Mesenchymal stem cell (in vitro differentiated cells and primary cell): ENCODE measurements around the gene POFUT2.

Experiments used
- DNase-seq: peaks from one replicate; pipeline ENCODE4 v3.0.0-alpha.2; 2013
- H2AFZ ChIP-seq: one replicate; pipeline ENCODE4 v1.6.1; 2013; ENCODE audit warnings: low read depth, mild to moderate bottlenecking, control low read depth, inconsistent platforms, low read length, moderate library complexity
- H2AK5ac ChIP-seq: 2 replicates; pipeline ENCODE4 v1.6.1; 2013; ENCODE audit warnings: low read length, moderate library complexity, mild to moderate bottlenecking, inconsistent platforms; ENCODE audit not compliant: severe bottlenecking
- H2BK120ac ChIP-seq: one replicate; pipeline ENCODE4 v1.6.1; 2013; ENCODE audit warnings: low read depth, mild to moderate bottlenecking, inconsistent platforms, low read length, moderate library complexity
- H2BK12ac ChIP-seq, 2 experiments: one replicate each; pipeline ENCODE4 v1.6.1; 2013; ENCODE audit warnings: inconsistent platforms in 2 of 2, low read length in 2 of 2, mild to moderate bottlenecking in 2 of 2, moderate library complexity in 2 of 2, control low read depth in 1 of 2
- H2BK15ac ChIP-seq: one replicate; pipeline ENCODE4 v1.6.1; 2013; ENCODE audit warnings: mild to moderate bottlenecking, low read depth, inconsistent platforms; ENCODE audit not compliant: poor library complexity, severe bottlenecking
- H2BK5ac ChIP-seq: 2 replicates; pipeline ENCODE4 v1.6.1; 2013; ENCODE audit warnings: low read depth, mild to moderate bottlenecking, low read length, control low read depth, inconsistent platforms; ENCODE audit not compliant: poor library complexity, severe bottlenecking
- H3K14ac ChIP-seq, 2 experiments: one replicate each; pipeline ENCODE4 v1.6.1; 2013; ENCODE audit warnings: inconsistent platforms in 2 of 2, low read length in 2 of 2, control low read depth in 1 of 2, mild to moderate bottlenecking in 1 of 2, moderate library complexity in 1 of 2
- H3K18ac ChIP-seq, 2 experiments: one replicate each; pipeline ENCODE4 v1.6.1; 2013; ENCODE audit warnings: inconsistent platforms in 2 of 2, low read length in 2 of 2, control low read depth in 1 of 2, low read depth in 1 of 2, mild to moderate bottlenecking in 1 of 2
- H3K23ac ChIP-seq, 2 experiments: one replicate each; pipeline ENCODE4 v1.6.1; 2013; ENCODE audit warnings: inconsistent platforms in 2 of 2, low read length in 2 of 2, mild to moderate bottlenecking in 2 of 2, moderate library complexity in 2 of 2, control low read depth in 1 of 2
- H3K27ac ChIP-seq: 2 replicates; pipeline ENCODE4 v1.5.1; 2013; ENCODE audit warnings: mild to moderate bottlenecking, moderate library complexity, low read length, control low read depth, inconsistent platforms; ENCODE audit not compliant: poor library complexity, severe bottlenecking
- H3K27me3 ChIP-seq, 2 experiments: 2 replicates each; pipeline versions ENCODE4 v1.6.1 to v1.7.0; 2013; ENCODE audit warnings: low read length in 2 of 2, mild to moderate bottlenecking in 2 of 2, moderate library complexity in 2 of 2, control low read depth in 1 of 2, inconsistent platforms in 1 of 2; ENCODE audit not compliant: control insufficient read depth in 1 of 2, insufficient read depth in 1 of 2
- H3K36me3 ChIP-seq, 2 experiments: 2 replicates each; pipeline versions ENCODE4 v1.6.1 to v1.7.0; 2013; ENCODE audit warnings: low read length in 2 of 2, control low read depth in 1 of 2, inconsistent platforms in 1 of 2, low read depth in 1 of 2, mild to moderate bottlenecking in 1 of 2; ENCODE audit not compliant: insufficient read depth in 2 of 2, control insufficient read depth in 1 of 2
- H3K4ac ChIP-seq, 2 experiments: one replicate each; pipeline ENCODE4 v1.6.1; 2013; ENCODE audit warnings: inconsistent platforms in 2 of 2, low read length in 2 of 2, mild to moderate bottlenecking in 2 of 2, moderate library complexity in 2 of 2, control low read depth in 1 of 2, low read depth in 1 of 2
- H3K4me1 ChIP-seq: 2 replicates; pipeline ENCODE4 v1.6.1; 2013; ENCODE audit warnings: low read depth, low read length, control low read depth; ENCODE audit not compliant: control insufficient read depth, insufficient read depth
- H3K4me2 ChIP-seq: 2 replicates; pipeline ENCODE4 v1.6.1; 2013; ENCODE audit warnings: low read length, mild to moderate bottlenecking, inconsistent platforms; ENCODE audit not compliant: poor library complexity, severe bottlenecking
- H3K4me3 ChIP-seq, 2 experiments: 2 replicates each; pipeline versions ENCODE4 v1.5.1 to v1.7.0; 2013; ENCODE audit warnings: low read length in 2 of 2, mild to moderate bottlenecking in 2 of 2, control low read depth in 1 of 2, low read depth in 1 of 2; ENCODE audit not compliant: insufficient read depth in 1 of 2
- H3K79me1 ChIP-seq: replicated peaks from 2 replicates; pipeline ENCODE4 v1.6.1; 2013; ENCODE audit warnings: mild to moderate bottlenecking, control low read depth, low read length, inconsistent platforms; ENCODE audit not compliant: poor library complexity, severe bottlenecking
- H3K9ac ChIP-seq: 2 replicates; pipeline ENCODE4 v1.7.0; 2013; ENCODE audit warnings: mild to moderate bottlenecking, low read length, moderate library complexity
- H3K9me3 ChIP-seq: 2 replicates; pipeline ENCODE4 v1.7.0; 2013; ENCODE audit warnings: mild to moderate bottlenecking, low read length; ENCODE audit not compliant: control insufficient read depth
- H4K8ac ChIP-seq: one replicate; pipeline ENCODE4 v1.6.1; 2013; ENCODE audit warnings: inconsistent platforms, mild to moderate bottlenecking, low read length, moderate library complexity
- H4K91ac ChIP-seq: one replicate; pipeline ENCODE4 v1.6.1; 2013; ENCODE audit warnings: mild to moderate bottlenecking, low read length, inconsistent platforms
- WGBS: methylation state at CpG from one replicate; pipeline ENCODE4 v1.1.7; 2013; ENCODE audit warnings: mixed read lengths; 5-methylcytosine and 5-hydroxymethylcytosine counted together

The POFUT2 gene

DNA sequence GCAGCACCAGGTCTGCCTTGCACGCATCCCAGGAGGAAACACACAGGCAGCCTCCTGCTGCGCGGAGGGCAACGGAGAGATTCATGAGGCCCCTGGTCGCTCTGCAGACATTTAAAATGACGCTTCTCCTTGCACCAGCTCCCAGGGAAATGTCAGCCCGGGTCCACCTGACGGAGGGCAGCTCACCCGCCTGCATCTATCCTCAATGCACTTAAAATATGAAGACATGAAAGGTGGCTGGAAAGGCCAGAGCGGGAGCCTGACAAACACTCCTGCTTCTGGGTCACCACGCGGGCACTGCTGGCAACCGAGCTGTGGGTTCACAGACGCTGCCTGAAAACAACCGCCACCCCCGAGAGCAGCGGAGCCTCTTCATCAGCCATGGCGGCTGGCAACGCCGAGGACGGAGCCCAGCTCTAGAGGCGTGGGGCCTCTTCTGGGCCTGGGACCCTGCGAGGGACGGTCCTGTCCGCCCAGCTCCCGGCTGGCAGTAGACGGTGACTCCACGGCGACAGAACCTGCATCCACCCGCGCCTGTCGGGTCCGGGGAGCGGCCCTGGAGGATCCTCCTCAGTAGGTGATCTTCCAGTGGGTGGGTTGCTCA is 22.7 kb downstream of the POFUT2 start:
- Histone ChIP-seq H3K79me1 (peaks cover 24% of the 10 kb centered on the region), H2AFZ (no peak overlapping the region), H4K91ac (no peak overlapping the region), H2AK5ac (no peak overlapping the region), H3K4me2 (no peak overlapping the region), H2BK12ac (no peak overlapping the region), H3K4me3 (no peak overlapping the region), H2BK5ac (no peak overlapping the region), H3K36me3 (peaks cover 64 to 65% of the 10 kb centered on the region in 2 experiments), H2BK15ac (no peak overlapping the region), H4K8ac (no peak overlapping the region), H3K18ac (no peak overlapping the region), H3K9me3 (no peaks in the 10 kb centered on the region), H3K27me3 (peaks cover 0 to 2% of the 10 kb centered on the region in 2 experiments), H3K27ac (no peak overlapping the region), H2BK120ac (no peak overlapping the region), H3K23ac (no peak overlapping the region), H3K4me1 (peaks cover 8% of the 10 kb centered on the region), H3K14ac (no peak overlapping the region), H3K9ac (no peak overlapping the region), H3K4ac (no peak overlapping the region)
- 98% methylated on average over 34 of the region's 34 CpGs for WGBS
- no peak for DNase-seq

DNA sequence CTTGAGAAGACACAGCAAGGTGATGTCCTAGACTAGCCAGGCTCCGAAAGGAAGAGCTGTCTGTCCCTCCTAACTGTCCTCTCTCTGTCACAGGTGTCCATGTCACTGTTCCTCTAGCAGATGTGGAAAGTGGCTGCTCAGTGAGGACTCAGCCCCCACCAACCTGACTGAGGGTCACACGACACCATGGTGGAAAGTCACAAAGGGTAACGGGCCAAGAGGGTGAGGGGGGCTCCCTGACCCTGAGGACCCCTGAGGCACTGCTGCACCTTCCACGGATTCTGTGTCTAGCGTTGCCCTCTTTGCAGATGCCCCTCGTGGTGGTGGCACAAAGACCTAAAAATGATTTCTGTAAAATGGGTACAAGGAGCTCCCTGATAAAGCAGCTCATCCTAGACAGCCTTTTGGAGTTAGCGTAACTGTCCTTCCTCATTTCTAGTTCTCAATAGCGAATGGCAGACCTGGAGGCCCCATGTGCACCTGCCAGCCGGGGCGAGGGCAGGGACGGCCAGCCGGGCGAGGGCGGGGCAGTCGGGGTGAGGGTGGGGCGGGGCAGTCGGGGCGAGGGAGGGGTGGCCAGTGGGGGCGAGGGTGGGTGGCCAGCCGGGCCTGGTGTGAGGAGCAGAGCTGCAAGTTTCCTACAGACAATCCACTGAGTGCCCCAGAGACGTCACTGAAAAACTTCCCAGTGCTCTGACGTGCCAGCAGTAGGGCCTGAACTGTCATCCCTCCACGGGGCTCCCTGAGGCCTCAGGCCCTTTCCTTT is 23.4 kb downstream of the POFUT2 start:
- H3K9me3 ChIP-seq, result no peaks in the 10 kb centered on the region
- no peak overlapping the region for H4K8ac ChIP-seq
- peaks cover 58 to 60% of the 10 kb centered on the region in 2 experiments for H3K36me3 ChIP-seq
- H2AK5ac ChIP-seq, result no peak overlapping the region
- 99% methylated on average over 23 of the region's 23 CpGs for WGBS
- H3K79me1 ChIP-seq, result peaks cover 20% of the 10 kb centered on the region
- no peak overlapping the region for H3K4me3 ChIP-seq
- H2BK120ac ChIP-seq, result no peak overlapping the region
- H3K14ac ChIP-seq, result no peak overlapping the region
- H2AFZ ChIP-seq, result no peak overlapping the region
- H3K27ac ChIP-seq, result no peak overlapping the region
- no peak overlapping the region for H3K9ac ChIP-seq
- H3K23ac ChIP-seq, result no peak overlapping the region
- no peak overlapping the region for H2BK5ac ChIP-seq
- H3K4ac ChIP-seq, result no peak overlapping the region
- peaks cover 8% of the 10 kb centered on the region for H3K4me1 ChIP-seq
- H3K18ac ChIP-seq, result no peak overlapping the region
- no peak overlapping the region for H2BK15ac ChIP-seq
- H2BK12ac ChIP-seq, result no peak overlapping the region
- H3K27me3 ChIP-seq, result peaks cover 0 to 9% of the 10 kb centered on the region in 2 experiments
- H4K91ac ChIP-seq, result no peak overlapping the region
- no peak overlapping the region for H3K4me2 ChIP-seq
- no peak for DNase-seq

GRCh38 chr21:45263534-45263933 is 24.2 kb downstream of the POFUT2 start:
- Histone ChIP-seq H3K9ac (no peak overlapping the region), H3K4me3 (no peak overlapping the region), H2BK120ac (no peak overlapping the region), H3K14ac (no peak overlapping the region), H3K9me3 (no peaks in the 10 kb centered on the region), H3K4me1 (peaks cover 11% of the 10 kb centered on the region), H2BK15ac (no peak overlapping the region), H2BK5ac (no peak overlapping the region), H3K23ac (no peak overlapping the region), H3K18ac (no peak overlapping the region), H3K27me3 (peaks cover 0 to 17% of the 10 kb centered on the region in 2 experiments), H3K36me3 (peaks cover 58 to 60% of the 10 kb centered on the region in 2 experiments), H4K8ac (no peak overlapping the region), H4K91ac (no peak overlapping the region), H3K79me1 (peaks cover 20% of the 10 kb centered on the region), H3K4ac (no peak overlapping the region), H2AK5ac (no peak overlapping the region), H2BK12ac (no peak overlapping the region), H3K4me2 (no peak overlapping the region), H3K27ac (no peak overlapping the region), H2AFZ (no peak overlapping the region)
- DNase-seq, result no peak
- 98% methylated on average over 4 of the region's 6 CpGs for WGBS

- Histone ChIP-seq H3K79me1 (peaks cover 19% of the 10 kb centered on the region), H3K36me3 (peaks cover 56 to 57% of the 10 kb centered on the region in 2 experiments), H3K4me2 (no peak overlapping the region), H4K8ac (no peak overlapping the region), H3K23ac (no peak overlapping the region), H3K18ac (no peak overlapping the region), H2AK5ac (no peak overlapping the region), H3K4ac (no peak overlapping the region), H2BK5ac (no peak overlapping the region), H3K4me1 (peaks cover 20% of the 10 kb centered on the region), H2BK15ac (no peak overlapping the region), H2BK120ac (no peak overlapping the region), H3K14ac (no peak overlapping the region), H4K91ac (no peak overlapping the region), H2BK12ac (no peak overlapping the region), H3K4me3 (no peak overlapping the region), H3K27me3 (peaks cover 0 to 26% of the 10 kb centered on the region in 2 experiments), H3K9me3 (no peaks in the 10 kb centered on the region), H3K27ac (no peak overlapping the region), H3K9ac (no peak overlapping the region), H2AFZ (no peak overlapping the region)
- 98% methylated on average over 10 of the region's 11 CpGs for WGBS
- no peak for DNase-seq
These were observed 25.1 kb downstream of the POFUT2 start for GRCh38 chr21:45262616-45263015.
